Heart right ventricle (tissue), 16 donors: ENCODE measurements around the gene ACSM6. TPM values are rescaled to one million over a fixed set of nuclear protein-coding genes. Genes with fewer than 3 reads are reported as not detected.

Experiments
- ATAC-seq, 8 donors: fragments of 200-7000 bp; cut with Tn5 transposase; one replicate each; pipeline ENCODE4 v1.9.1; 2020; ENCODE audit warnings: mild to moderate bottlenecking in 8 of 8, moderate library complexity in 8 of 8, moderate number of reproducible peaks in 1 of 8
- DNase-seq, 2 donors: peaks; one replicate each; pipeline ENCODE4 v3.0.0-alpha.2; 2020
- H3K27ac ChIP-seq, 10 donors: fragments of 200-600 bp; sonication (generic) in 2 of 10; one replicate each; pipeline versions ENCODE4 v1.5.0 to v1.8.0; 2020 to 2022; ENCODE audit warnings: mild to moderate bottlenecking in 3 of 10
- H3K27me3 ChIP-seq, 7 donors: fragments of 200-600 bp; one replicate each; pipeline ENCODE4 v1.8.0; 2021 to 2022; ENCODE audit warnings: mild to moderate bottlenecking in 2 of 7
- H3K36me3 ChIP-seq, 9 donors: fragments of 200-600 bp; sonication (generic) in 1 of 9; one replicate each; pipeline versions ENCODE4 v1.5.0 to v1.8.0; 2020 to 2022; ENCODE audit warnings: mild to moderate bottlenecking in 2 of 9
- H3K4me1 ChIP-seq, 9 donors: fragments of 200-600 bp; sonication (generic) in 1 of 9; one replicate each; pipeline versions ENCODE4 v1.5.0 to v1.8.0; 2020 to 2022; ENCODE audit warnings: mild to moderate bottlenecking in 4 of 9
- H3K4me3 ChIP-seq, 10 donors: fragments of 200-600 bp; sonication (generic) in 2 of 10; one replicate each; pipeline versions ENCODE4 v1.5.0 to v1.8.0; 2020 to 2022; ENCODE audit warnings: mild to moderate bottlenecking in 7 of 10, moderate library complexity in 2 of 10
- H3K9me3 ChIP-seq, 11 donors: fragments of 200-600 bp in 10 of 11; sonication (generic) in 2 of 11; one replicate each; pipeline versions ENCODE4 v1.5.0 to v1.8.0; 2013 to 2022; ENCODE audit warnings: mild to moderate bottlenecking in 2 of 11, control low read depth in 1 of 11, moderate library complexity in 1 of 11
- CTCF ChIP-seq, 9 donors: fragments of 200-600 bp; sonication (generic) in 2 of 9; IDR thresholded peaks; one replicate each; pipeline versions ENCODE4 v1.5.0 to v1.8.0; 2021 to 2022; ENCODE audit warnings: antibody characterized with exemption in 9 of 9, mild to moderate bottlenecking in 5 of 9, moderate library complexity in 1 of 9
- WGBS, 2 donors: extraction: QIAGEN DNeasy Blood & Tissue Kit; methylation state at CpG; one replicate each; pipeline ENCODE4 v1.1.7; 2013; ENCODE audit warnings: inconsistent platforms in 1 of 2; 5-methylcytosine and 5-hydroxymethylcytosine counted together
- intact Hi-C, 10 donors: fragments of 100-400 bp; cut with DNase I; formaldehyde crosslinking; loops; one replicate each; pipeline versions ENCODE4 v1.11.1 to v1.14.2; 2022
- polyA plus RNA-seq, 2 donors: library from polyadenylated mRNA; stranded (reverse); fragments of 200-250 nt; gene quantifications; one replicate each; pipeline ENCODE4 v1.2.3, GENCODE V29; 2013
- total RNA-seq, 10 donors: library from RNA; stranded (reverse); fragmentation: NEBNext Ultra II Directional in 3 of 10; extraction: Animal tissue kit (Norgen Biotek cat#: 25700) in 3 of 10; gene quantifications; one replicate each; pipeline versions ENCODE4 v1.2.1 to v1.2.4, GENCODE V29; 2021 to 2023
- donor health status: Arrhythmogenic right ventricular cardiomyopathy.
- donor health status: ischemic (EF 13 %, LVEDD 7.1; RV severe dilation, severe dysfunction).
- donor health status: healthy with polysubstance abuse.
- donor health status: DM: no; HTN: yes; CAD: no.
- donor health status: DM: no; HTN: no; CAD: no.
- donor health status: ischemic (EF 25% LVEDD 6.9; RV normal size, moderate dysfunction).
- donor health status: ischemic (EF 25% LVEDD 5.7; RV mildly dilated, moderate dysfunction).
- donor health status: healthy.
- donor health status: DM: yes; HTN: yes; CAD: no.
- donor health status: Ischemic cardiomyopathy.
- donor health status: ischemic (EF 35%, LVEDD 5.7; RV mildly dilated, moderate dysfunction).
- donor health status: nonischemic (EF 11% LVEDD 7.7; RV severe dilation, severe dysfunction).
- donor health status: DM: yes; HTN: yes; CAD: no.
- donor health status: PGD.
- donor health status: ischemic (EF 29% LVEDD 5.4; RV normal size, mild dysfunction).
- donor health status: nonischemic (EF 23%, LVEDD 6.1; RV moderate dilation, normal function).

Gene ACSM6
- total and polyA plus RNA-seq, 12 donors = not detected

DNA sequence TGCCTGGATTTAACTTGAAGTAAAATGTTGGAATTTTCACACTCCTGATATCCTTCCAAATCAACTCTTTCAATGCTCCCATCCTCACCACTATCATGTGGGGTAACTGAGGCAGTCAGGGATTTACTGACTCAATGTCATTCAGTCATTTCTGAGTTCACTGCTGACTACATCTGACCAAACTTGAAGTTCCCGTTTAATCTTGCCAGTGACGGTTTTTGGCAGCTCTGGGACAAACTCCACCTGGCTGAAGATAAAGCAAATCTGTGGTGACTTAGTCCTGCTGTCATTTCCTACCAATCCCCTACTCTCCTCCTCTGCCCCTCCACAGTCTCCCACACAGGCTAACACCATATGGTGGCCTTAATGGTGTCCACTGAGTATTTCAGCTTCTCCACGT is 22.7 kb upstream of the ACSM6 start:
- H3K4me1 ChIP-seq = no peaks in the 10 kb centered on the region
- no peak for TF ChIP-seq CTCF (IDR thresholded peaks at IDR 0.05)
- H3K27ac ChIP-seq = no peak overlapping the region
- H3K36me3 ChIP-seq = no peaks in the 10 kb centered on the region
- H3K27me3 ChIP-seq = no peaks in the 10 kb centered on the region
- no peak for ATAC-seq
- no peak overlapping the region for H3K4me3 ChIP-seq
- no peak for DNase-seq
- intact Hi-C loops = no loop called here
- 65 to 72% methylated on average over 3 of the region's 3 CpGs for WGBS, 2 donors
- peaks cover 0 to 19% (median 0%) of the 10 kb centered on the region in 11 donors for H3K9me3 ChIP-seq

GRCh38 chr10:95172851-95173250 is 21.2 kb upstream of the ACSM6 start:
- Histone ChIP-seq H3K36me3 (no peaks in the 10 kb centered on the region), H3K27me3 (no peaks in the 10 kb centered on the region), H3K9me3 (peaks cover 0 to 15% (median 0%) of the 10 kb centered on the region in 11 donors), H3K4me1 (no peaks in the 10 kb centered on the region), H3K4me3 (no peak overlapping the region), H3K27ac (no peak overlapping the region)
- DNase-seq (no peak), ATAC-seq (no peak)
- 100% methylated on average over 1 of the region's 1 CpG for WGBS, 2 donors
- intact Hi-C loops = no loop called here
- no peak for TF ChIP-seq CTCF (IDR thresholded peaks at IDR 0.05)

GRCh38 chr10:95176101-95176500 is 17.9 kb upstream of the ACSM6 start:
- no peak for ATAC-seq
- intact Hi-C loops = no loop called here

GRCh38 chr10:95177429-95177828 is 16.6 kb upstream of the ACSM6 start:
- ATAC-seq (no peak), DNase-seq (no peak)
- H3K4me1 ChIP-seq = peaks cover 0 to 2% (median 0%) of the 10 kb centered on the region in 9 donors
- H3K4me3 ChIP-seq = no peak overlapping the region
- no peaks in the 10 kb centered on the region for H3K36me3 ChIP-seq
- H3K27ac ChIP-seq = no peak overlapping the region
- peaks cover 0 to 15% (median 0%) of the 10 kb centered on the region in 11 donors for H3K9me3 ChIP-seq
- no peaks in the 10 kb centered on the region for H3K27me3 ChIP-seq
- intact Hi-C loops = no loop called here
- no peak for TF ChIP-seq CTCF (IDR thresholded peaks at IDR 0.05)

More at GRCh38 chr10:95176101-95176500, 17.9 kb upstream of the ACSM6 start:
- no peaks in the 10 kb centered on the region for H3K27me3 ChIP-seq
- peaks cover 0 to 15% (median 0%) of the 10 kb centered on the region in 11 donors for H3K9me3 ChIP-seq
- no peak for TF ChIP-seq CTCF (IDR thresholded peaks at IDR 0.05)
- H3K36me3 ChIP-seq = no peaks in the 10 kb centered on the region
- no peak for DNase-seq
- 97% methylated on average over 2 of the region's 2 CpGs for WGBS, 2 donors
- no peaks in the 10 kb centered on the region for H3K4me1 ChIP-seq
- no peak overlapping the region for H3K4me3 ChIP-seq
- no peak overlapping the region for H3K27ac ChIP-seq
